ENCODE results near the gene NAV3. TPM values are rescaled to one million over a fixed set of nuclear protein-coding genes. Genes with fewer than 3 reads are reported as not detected.
"Not testable (repeated sequence)": the region's sequence is repeated elsewhere in the genome, so short reads cannot be mapped to it uniquely, and the experiment has no call there.

The NAV3 gene
- total RNA-seq, 1 experiment from 2014 or later, result 56.0 TPM

- no peak for DNase-seq (ENCODE audit: low read depth)
- in situ Hi-C loops (cut with HindIII; ENCODE audit: low pct_unique_long_range_greater_than_20kb, low sequenced_read_pairs), result loop anchor here (5.0 kb wide), 1 partner anchor 41 kb away; no protein-coding TSS in a partner anchor
Measured at GRCh38 chr12:78241446-78241845, 410.8 kb downstream of the NAV3 start.

- no peak for DNase-seq (ENCODE audit: low read depth)
- in situ Hi-C loops (cut with HindIII; ENCODE audit: low pct_unique_long_range_greater_than_20kb, low sequenced_read_pairs), result loop anchor here (5.0 kb wide), 1 partner anchor 37 kb away; no protein-coding TSS in a partner anchor
Measured at GRCh38 chr12:78244916-78245507, 414.3 kb downstream of the NAV3 start.

DNA sequence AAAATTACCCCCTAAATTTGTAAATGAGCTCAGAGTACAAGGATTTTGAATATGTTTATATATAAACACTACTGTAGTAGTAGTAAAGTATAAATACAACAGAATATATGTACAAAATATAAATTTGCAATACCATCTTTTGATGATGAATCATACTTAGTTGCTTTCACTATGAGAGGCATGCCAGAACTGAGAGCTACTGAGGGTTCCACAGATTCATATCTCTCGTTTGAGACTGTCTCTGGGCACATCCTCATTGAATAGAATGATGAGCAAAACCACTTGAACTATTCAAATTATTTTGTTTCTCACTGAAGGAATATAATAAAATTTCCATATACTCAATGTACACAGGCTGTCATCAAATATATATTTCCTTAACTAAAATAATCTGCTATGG lies 417.6 kb downstream of the NAV3 start:
- in situ Hi-C loops (cut with HindIII; ENCODE audit: low pct_unique_long_range_greater_than_20kb, low sequenced_read_pairs), result no loop called here
- no peak for DNase-seq (ENCODE audit: low read depth)

GRCh38 chr12:78249578-78249977 lies 418.9 kb downstream of the NAV3 start:
- DNase-seq (ENCODE audit: low read depth), result no peak
- in situ Hi-C loops (cut with HindIII; ENCODE audit: low pct_unique_long_range_greater_than_20kb, low sequenced_read_pairs), result no loop called here

- DNase-seq (ENCODE audit: low read depth); in situ Hi-C loops (cut with HindIII; ENCODE audit: low pct_unique_long_range_greater_than_20kb, low sequenced_read_pairs): not testable (repeated sequence)
Measured at GRCh38 chr12:78257662-78258061, 427.0 kb downstream of the NAV3 start.

DNA sequence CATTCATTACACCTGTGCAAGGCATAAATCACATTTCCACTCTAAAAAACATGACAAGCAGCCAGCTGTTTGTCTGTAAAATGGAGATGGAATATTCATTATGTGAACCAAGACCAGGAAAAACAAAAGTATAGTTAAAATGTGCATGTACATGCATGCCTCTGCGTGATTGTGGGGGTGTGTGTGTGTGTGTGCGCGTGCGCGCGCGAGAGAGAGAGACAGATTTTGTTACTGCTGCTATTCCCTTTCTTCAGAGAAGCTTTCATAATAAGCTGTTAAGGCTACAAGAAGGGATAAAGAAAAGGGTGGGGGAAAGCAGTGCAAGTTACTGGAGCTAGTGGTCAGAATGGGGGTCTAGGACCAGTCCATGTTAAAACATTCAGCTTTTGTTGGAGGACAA lies 430.3 kb downstream of the NAV3 start:
- in situ Hi-C loops (cut with HindIII; ENCODE audit: low pct_unique_long_range_greater_than_20kb, low sequenced_read_pairs), result no loop called here

GRCh38 chr12:78261901-78262300 lies 431.2 kb downstream of the NAV3 start:
- in situ Hi-C loops (cut with HindIII; ENCODE audit: low pct_unique_long_range_greater_than_20kb, low sequenced_read_pairs), result no loop called here
- no peak for DNase-seq (ENCODE audit: low read depth)

More for the DNA sequence above, 430.3 kb downstream of the NAV3 start:
- DNase-seq (ENCODE audit: low read depth), result no peak
